Activated B cell treated with CpG ODN at 0.5 μM for 24 hours (primary cell): ENCODE results near the gene MS4A13. TPM values are rescaled to one million over a fixed set of nuclear protein-coding genes. Genes with fewer than 3 reads are reported as not detected.

Experiments used
- ATAC-seq: fragments of 200-7000 bp; cut with Tn5 transposase; one replicate; pipeline ENCODE4 v1.10.0; 2021; ENCODE audit warnings: low read depth, mild to moderate bottlenecking, moderate library complexity
- CTCF ChIA-PET: fragments of 350-600 bp; sonication (Branson Sonifier 250); formaldehyde crosslinking; loops from one replicate; lab custom pipeline; 2021; ENCODE audit warnings: antibody characterized with exemption; lab: Charles Lee
- POLR2A ChIA-PET: fragments of 350-600 bp; sonication (Branson Sonifier 250); formaldehyde crosslinking; loops from one replicate; lab custom pipeline; 2021; ENCODE audit warnings: antibody characterized with exemption; lab: Charles Lee
- DNase-seq: peaks from one replicate; pipeline ENCODE4 v3.0.0; 2022
- H3K27ac Mint-ChIP-seq: one replicate; pipeline ENCODE4 v1.8.0; 2020; ENCODE audit warnings: mixed read lengths
- H3K27me3 Mint-ChIP-seq: one replicate; pipeline ENCODE4 v1.8.0; 2021; ENCODE audit warnings: mixed read lengths
- H3K36me3 Mint-ChIP-seq: one replicate; pipeline ENCODE4 v1.8.0; 2021; ENCODE audit warnings: low read depth, mixed read lengths
- H3K4me1 Mint-ChIP-seq: one replicate; pipeline ENCODE4 v1.8.0; 2021; ENCODE audit warnings: mixed read lengths
- H3K4me3 Mint-ChIP-seq: one replicate; pipeline ENCODE4 v1.8.0; 2020; ENCODE audit warnings: mild to moderate bottlenecking, mixed read lengths
- H3K9me3 Mint-ChIP-seq: one replicate; pipeline ENCODE4 v1.8.0; 2020; ENCODE audit warnings: mixed read lengths
- intact Hi-C: fragments of 100-400 bp; cut with micrococcal nuclease; formaldehyde crosslinking; loops from one replicate; pipeline ENCODE4 v1.15.1; 2024
- total RNA-seq: library from RNA; stranded (reverse); gene quantifications from 2 replicates; pipeline ENCODE4 v1.2.3, GENCODE V29; 2022
- TF ChIP-seq, protein P1 (sequence below): fragments of 200-600 bp; IDR thresholded peaks from one replicate; pipeline ENCODE4 v1.8.0; 2022; ENCODE audit warnings: antibody characterized with exemption, mild to moderate bottlenecking

Gene MS4A13
- total RNA-seq, 1 donor from 2014 or later = not detected

DNA sequence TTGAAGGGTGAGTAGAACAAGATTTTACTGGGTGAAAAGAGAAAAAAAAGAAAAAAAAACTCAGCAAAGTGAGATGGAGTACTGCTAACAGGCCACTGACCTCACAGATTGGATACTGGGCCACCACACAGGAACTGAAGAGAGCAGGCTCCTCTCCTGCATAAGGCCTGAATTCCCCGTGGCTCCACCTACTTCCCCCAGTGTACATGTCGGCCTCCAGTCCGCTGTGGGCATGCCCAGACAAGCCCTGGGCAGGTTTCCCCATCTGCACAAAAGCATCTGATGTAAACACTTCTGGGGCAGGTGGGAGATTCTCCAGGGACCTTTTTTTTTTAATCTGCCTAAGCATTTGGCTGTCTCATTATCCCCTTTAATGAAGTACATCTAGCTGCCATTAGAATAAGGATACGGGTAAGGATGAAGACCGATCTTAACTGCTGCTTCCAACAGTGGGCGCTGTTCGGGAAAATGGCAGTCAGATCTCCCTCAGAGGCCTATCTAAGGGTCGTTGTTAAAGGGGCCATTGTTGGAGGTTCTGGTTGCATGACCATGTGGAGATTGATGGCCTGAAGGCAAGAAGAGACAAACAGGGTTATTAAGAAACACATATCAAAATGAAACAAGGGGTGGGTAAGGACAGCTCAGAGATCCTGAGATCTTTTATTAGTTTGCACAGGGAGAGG lies 48.5 kb downstream of the MS4A13 start:
- intact Hi-C loops = no loop called here
- H3K27ac Mint-ChIP-seq = no peak overlapping the region
- H3K36me3 Mint-ChIP-seq = peaks cover 7% of the 10 kb centered on the region
- CTCF ChIA-PET = no interaction called here
- peaks cover 3% of the 10 kb centered on the region for H3K27me3 Mint-ChIP-seq
- TF ChIP-seq, protein P1, sequence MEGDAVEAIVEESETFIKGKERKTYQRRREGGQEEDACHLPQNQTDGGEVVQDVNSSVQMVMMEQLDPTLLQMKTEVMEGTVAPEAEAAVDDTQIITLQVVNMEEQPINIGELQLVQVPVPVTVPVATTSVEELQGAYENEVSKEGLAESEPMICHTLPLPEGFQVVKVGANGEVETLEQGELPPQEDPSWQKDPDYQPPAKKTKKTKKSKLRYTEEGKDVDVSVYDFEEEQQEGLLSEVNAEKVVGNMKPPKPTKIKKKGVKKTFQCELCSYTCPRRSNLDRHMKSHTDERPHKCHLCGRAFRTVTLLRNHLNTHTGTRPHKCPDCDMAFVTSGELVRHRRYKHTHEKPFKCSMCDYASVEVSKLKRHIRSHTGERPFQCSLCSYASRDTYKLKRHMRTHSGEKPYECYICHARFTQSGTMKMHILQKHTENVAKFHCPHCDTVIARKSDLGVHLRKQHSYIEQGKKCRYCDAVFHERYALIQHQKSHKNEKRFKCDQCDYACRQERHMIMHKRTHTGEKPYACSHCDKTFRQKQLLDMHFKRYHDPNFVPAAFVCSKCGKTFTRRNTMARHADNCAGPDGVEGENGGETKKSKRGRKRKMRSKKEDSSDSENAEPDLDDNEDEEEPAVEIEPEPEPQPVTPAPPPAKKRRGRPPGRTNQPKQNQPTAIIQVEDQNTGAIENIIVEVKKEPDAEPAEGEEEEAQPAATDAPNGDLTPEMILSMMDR = no peak
- no peak overlapping the region for H3K4me3 Mint-ChIP-seq
- peaks cover 9% of the 10 kb centered on the region for H3K4me1 Mint-ChIP-seq
- POLR2A ChIA-PET = no interaction called here
- ATAC-seq (peak; percentile 75), DNase-seq (no peak)
- peaks cover 17% of the 10 kb centered on the region for H3K9me3 Mint-ChIP-seq

DNA sequence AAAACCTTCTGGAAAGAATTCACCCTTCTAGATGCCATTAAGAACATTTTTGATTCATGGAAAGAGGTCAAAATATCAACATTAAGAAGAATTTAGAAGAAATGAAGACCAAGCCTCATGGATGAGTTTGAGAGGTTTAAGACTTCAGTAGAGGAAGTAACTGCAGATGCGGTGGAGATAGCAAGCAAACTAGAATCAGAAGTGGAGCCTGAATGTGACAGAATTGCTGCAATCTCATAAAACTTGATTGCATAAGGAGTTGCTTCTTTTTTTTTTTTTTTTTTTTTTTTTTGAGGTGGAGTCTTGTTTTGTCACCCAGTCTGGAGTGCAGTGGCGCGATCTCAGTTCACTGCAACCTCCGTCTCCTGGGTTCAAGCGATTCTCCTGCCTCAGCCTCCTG lies 51.6 kb downstream of the MS4A13 start:
- intact Hi-C loops = no loop called here
- DNase-seq = no peak
- no peak overlapping the region for H3K4me3 Mint-ChIP-seq
- TF ChIP-seq, protein P1 = no peak
- peaks cover 2% of the 10 kb centered on the region for H3K9me3 Mint-ChIP-seq
- CTCF ChIA-PET = no interaction called here
- POLR2A ChIA-PET = no interaction called here
- no peak for ATAC-seq
- H3K27me3 Mint-ChIP-seq = peaks cover 3% of the 10 kb centered on the region
- peaks cover 32% of the 10 kb centered on the region for H3K4me1 Mint-ChIP-seq
- no peaks in the 10 kb centered on the region for H3K36me3 Mint-ChIP-seq
- no peak overlapping the region for H3K27ac Mint-ChIP-seq

DNA sequence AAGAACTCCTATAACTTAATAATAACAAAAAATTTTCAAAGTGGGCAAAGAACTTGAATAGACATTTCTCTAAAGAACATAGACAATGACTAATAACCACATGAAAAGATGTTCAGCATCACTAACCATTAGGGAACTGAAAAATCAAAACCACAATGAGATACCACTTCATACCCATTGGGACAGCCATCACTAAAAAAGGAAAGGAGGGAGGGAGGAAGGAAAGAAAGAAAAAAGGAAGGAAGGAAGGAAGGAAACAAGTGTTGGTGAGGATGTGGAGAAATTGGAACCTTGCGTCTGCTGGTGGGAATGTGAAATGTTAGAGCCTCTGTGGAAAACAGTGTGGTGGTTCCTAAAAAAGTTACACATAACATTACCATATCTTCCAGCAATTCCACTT lies 55.8 kb downstream of the MS4A13 start:
- Mint-ChIP-seq H3K4me1 (peaks cover 30% of the 10 kb centered on the region), H3K9me3 (no peaks in the 10 kb centered on the region), H3K4me3 (peak overlapping the region; percentile 7), H3K27me3 (peaks cover 3% of the 10 kb centered on the region), H3K27ac (peak overlapping the region; percentile 56), H3K36me3 (no peaks in the 10 kb centered on the region)
- ChIA-PET POLR2A (no interaction called here), CTCF (no interaction called here)
- ATAC-seq (peak; percentile 96), DNase-seq (no peak)
- intact Hi-C loops = loop anchor here (1.0 to 5.0 kb wide), 5 partner anchors 44 to 224 kb away; partner anchors contain the start of gene MS4A1
- TF ChIP-seq, protein P1 = no peak

DNA sequence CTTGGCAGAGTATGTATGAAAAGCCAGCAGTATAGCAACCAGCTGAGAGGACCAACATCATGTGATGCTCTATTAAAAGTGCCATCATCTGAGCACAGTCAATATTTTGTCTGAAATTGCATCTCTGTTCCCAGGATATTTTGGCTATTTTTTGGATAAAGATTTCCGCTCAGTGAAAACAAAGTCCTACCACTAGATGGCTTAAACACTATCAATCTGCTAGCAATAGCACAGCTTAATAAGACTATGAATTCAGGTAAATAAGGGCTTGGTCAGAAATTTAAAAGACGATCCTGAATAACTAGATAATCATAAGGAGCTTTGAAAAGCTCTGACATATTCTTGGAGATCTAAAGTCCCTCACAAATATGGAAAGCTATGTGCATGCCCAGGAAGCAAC lies 74.4 kb downstream of the MS4A13 start:
- Mint-ChIP-seq H3K36me3 (no peaks in the 10 kb centered on the region), H3K9me3 (peaks cover 16% of the 10 kb centered on the region), H3K27ac (no peak overlapping the region), H3K4me3 (no peak overlapping the region), H3K4me1 (no peaks in the 10 kb centered on the region), H3K27me3 (no peaks in the 10 kb centered on the region)
- CTCF ChIA-PET = interaction anchor here (0.9 kb wide), 1 partner anchor 174 kb away, joined by 3 read pairs; no protein-coding TSS in a partner anchor
- DNase-seq = no peak
- TF ChIP-seq, protein P1 = no peak
- intact Hi-C loops = no loop called here
- no peak for ATAC-seq
- POLR2A ChIA-PET = no interaction called here

Other genes starting within 250 kb of the MS4A13 start
- gene MS4A4A, start 234.7 kb upstream of the MS4A13 start, total RNA-seq = 0.20 and 1.4 TPM in 2 replicates
- not detected in 2 replicates for gene MS4A6E, start 188.1 kb upstream of the MS4A13 start, total RNA-seq
- 43.1 and 51.1 TPM in 2 replicates for gene MS4A7, start 136.9 kb upstream of the MS4A13 start, total RNA-seq
- 4.6 and 4.9 TPM in 2 replicates for gene MS4A14, start 118.9 kb upstream of the MS4A13 start, total RNA-seq
- gene MS4A5, start 85.8 kb upstream of the MS4A13 start, total RNA-seq = not detected in 2 replicates
- gene MS4A1, start 59.5 kb upstream of the MS4A13 start, total RNA-seq = 1,910 and 2,024 TPM in 2 replicates
- not detected in 2 replicates for gene MS4A12, start 22.6 kb upstream of the MS4A13 start, total RNA-seq
- not detected in 2 replicates for gene MS4A8, start 184.2 kb downstream of the MS4A13 start, total RNA-seq
- gene MS4A18, start 209.3 kb downstream of the MS4A13 start, total RNA-seq = not detected in 2 replicates
- not detected in 2 replicates for gene MS4A15, start 241.5 kb downstream of the MS4A13 start, total RNA-seq